IMR-90 (cell line): ENCODE data around the gene S1PR5.

ENCODE experiments used
- CEBPB ChIP-seq: IDR thresholded peaks from 2 replicates; pipeline ENCODE4 v1.6.1; 2012; ENCODE audit warnings: low read depth, low read length, improper control_type of control experiment
- FOS ChIP-seq: fragments of 150-350 bp; IDR thresholded peaks from 2 replicates; pipeline ENCODE4 v1.6.1; 2016; ENCODE audit warnings: low read depth, low read length
- POLR2A ChIP-seq: IDR thresholded peaks from 2 replicates; pipeline ENCODE4 v1.6.1; 2012; ENCODE audit warnings: mild to moderate bottlenecking, low read depth, low read length
- TF ChIP-seq, protein P1 (sequence below): conservative IDR thresholded peaks from 2 replicates; pipeline ENCODE4 v1.5.1; 2012; ENCODE audit warnings: mild to moderate bottlenecking, low read depth, low read length, improper control_type of control experiment
- TF ChIP-seq, protein P2 (sequence below): fragments of 150-350 bp; IDR thresholded peaks from 2 replicates; pipeline ENCODE4 v1.6.1; 2016; ENCODE audit warnings: low read depth, mild to moderate bottlenecking, low read length, moderate library complexity, borderline replicate concordance
- TF ChIP-seq, protein P3 (sequence below): fragments of 150-350 bp; IDR thresholded peaks from 2 replicates; pipeline ENCODE4 v1.6.1; 2017; ENCODE audit warnings: mild to moderate bottlenecking, antibody characterized with exemption, low read length, low read depth

DNA sequence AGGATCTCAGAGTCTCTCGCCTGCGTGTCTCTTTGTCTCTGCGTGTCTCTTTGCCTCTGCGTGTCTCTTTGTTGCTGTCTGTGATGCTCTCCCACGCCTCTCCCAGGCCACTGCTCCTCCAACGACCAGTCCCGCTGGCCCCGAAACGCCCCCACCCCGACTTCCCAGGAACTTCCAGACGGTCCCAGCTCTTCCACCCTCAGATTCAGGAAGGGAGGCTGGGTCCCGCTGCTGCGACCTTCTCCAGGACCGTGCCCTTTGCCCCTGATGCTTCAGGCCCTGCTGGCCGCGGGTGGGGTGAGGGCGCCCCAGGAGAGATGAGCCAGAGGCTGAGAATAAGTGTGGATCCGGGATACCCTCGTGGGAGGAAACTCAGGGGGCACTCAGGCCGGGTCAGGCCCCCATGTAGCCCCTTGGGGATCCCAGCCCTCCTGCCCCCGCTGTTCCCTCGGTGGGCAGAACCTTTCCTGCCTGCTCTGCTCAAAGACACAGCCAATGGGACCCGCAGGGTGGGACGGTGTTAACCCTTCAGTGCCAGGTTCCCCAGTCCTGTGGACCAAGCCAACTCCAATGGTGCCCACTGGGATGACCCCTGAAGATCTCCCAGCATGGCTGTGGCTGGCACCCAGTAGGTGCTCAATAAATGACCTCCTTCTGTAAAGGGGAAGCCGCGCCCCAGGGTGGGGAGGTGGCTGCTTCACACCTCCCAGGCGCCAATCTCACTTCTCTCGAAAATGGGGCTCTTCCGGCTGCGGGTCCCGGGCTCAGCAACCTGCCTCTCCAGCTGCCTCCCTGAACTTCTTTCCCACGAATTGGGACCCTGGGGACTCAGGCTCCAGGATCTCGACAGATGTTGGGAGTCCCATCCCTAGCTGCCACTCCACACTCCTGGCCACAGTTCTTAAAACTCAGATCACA, 1.5 kb upstream of the S1PR5 start:
- TF ChIP-seq, protein P1, sequence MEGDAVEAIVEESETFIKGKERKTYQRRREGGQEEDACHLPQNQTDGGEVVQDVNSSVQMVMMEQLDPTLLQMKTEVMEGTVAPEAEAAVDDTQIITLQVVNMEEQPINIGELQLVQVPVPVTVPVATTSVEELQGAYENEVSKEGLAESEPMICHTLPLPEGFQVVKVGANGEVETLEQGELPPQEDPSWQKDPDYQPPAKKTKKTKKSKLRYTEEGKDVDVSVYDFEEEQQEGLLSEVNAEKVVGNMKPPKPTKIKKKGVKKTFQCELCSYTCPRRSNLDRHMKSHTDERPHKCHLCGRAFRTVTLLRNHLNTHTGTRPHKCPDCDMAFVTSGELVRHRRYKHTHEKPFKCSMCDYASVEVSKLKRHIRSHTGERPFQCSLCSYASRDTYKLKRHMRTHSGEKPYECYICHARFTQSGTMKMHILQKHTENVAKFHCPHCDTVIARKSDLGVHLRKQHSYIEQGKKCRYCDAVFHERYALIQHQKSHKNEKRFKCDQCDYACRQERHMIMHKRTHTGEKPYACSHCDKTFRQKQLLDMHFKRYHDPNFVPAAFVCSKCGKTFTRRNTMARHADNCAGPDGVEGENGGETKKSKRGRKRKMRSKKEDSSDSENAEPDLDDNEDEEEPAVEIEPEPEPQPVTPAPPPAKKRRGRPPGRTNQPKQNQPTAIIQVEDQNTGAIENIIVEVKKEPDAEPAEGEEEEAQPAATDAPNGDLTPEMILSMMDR, result no peak
- TF ChIP-seq POLR2A (no peak), CEBPB (no peak), FOS (no peak)
- TF ChIP-seq, protein P2, sequence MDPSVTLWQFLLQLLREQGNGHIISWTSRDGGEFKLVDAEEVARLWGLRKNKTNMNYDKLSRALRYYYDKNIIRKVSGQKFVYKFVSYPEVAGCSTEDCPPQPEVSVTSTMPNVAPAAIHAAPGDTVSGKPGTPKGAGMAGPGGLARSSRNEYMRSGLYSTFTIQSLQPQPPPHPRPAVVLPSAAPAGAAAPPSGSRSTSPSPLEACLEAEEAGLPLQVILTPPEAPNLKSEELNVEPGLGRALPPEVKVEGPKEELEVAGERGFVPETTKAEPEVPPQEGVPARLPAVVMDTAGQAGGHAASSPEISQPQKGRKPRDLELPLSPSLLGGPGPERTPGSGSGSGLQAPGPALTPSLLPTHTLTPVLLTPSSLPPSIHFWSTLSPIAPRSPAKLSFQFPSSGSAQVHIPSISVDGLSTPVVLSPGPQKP, result no peak
- TF ChIP-seq, protein P3, sequence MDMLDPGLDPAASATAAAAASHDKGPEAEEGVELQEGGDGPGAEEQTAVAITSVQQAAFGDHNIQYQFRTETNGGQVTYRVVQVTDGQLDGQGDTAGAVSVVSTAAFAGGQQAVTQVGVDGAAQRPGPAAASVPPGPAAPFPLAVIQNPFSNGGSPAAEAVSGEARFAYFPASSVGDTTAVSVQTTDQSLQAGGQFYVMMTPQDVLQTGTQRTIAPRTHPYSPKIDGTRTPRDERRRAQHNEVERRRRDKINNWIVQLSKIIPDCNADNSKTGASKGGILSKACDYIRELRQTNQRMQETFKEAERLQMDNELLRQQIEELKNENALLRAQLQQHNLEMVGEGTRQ, result no peak
